CD14-positive monocyte (primary cell): ENCODE results near the gene CST7. TPM values are rescaled to one million over a fixed set of nuclear protein-coding genes. Genes with fewer than 3 reads are reported as not detected.

Experiments used
- DNase-seq, 3 donors: peaks; one replicate each; pipeline ENCODE4 v3.0.0-alpha.2; 2011 to 2022
- H2AFZ ChIP-seq: 2 replicates; pipeline ENCODE4 v1.6.0; 2012; ENCODE audit warnings: mild to moderate bottlenecking, low read depth, low read length, inconsistent platforms; ENCODE audit not compliant: insufficient read depth, poor library complexity, severe bottlenecking
- H3K27ac ChIP-seq, 2 donors: 1 replicate in 1 of 2; 2 replicates in 1 of 2; pipeline ENCODE4 v1.5.1; 2012 to 2013; ENCODE audit warnings: low read length in 2 of 2, control low read depth in 1 of 2, inconsistent platforms in 1 of 2, low read depth in 1 of 2, mild to moderate bottlenecking in 1 of 2
- H3K27me3 ChIP-seq, 2 donors: one replicate each; pipeline versions ENCODE4 v1.6.0 to v1.6.1; 2011 to 2013; ENCODE audit warnings: low read length in 2 of 2; ENCODE audit not compliant: control insufficient read depth in 2 of 2, insufficient read depth in 2 of 2
- H3K36me3 ChIP-seq, 2 donors: replicated peaks in 1 of 2; 1 replicate in 1 of 2; 2 replicates in 1 of 2; pipeline versions ENCODE4 v1.5.1 to v1.6.1; 2012 to 2013; ENCODE audit warnings: low read length in 2 of 2, control low read depth in 1 of 2, inconsistent platforms in 1 of 2, mild to moderate bottlenecking in 1 of 2; ENCODE audit not compliant: insufficient read depth in 2 of 2, control insufficient read depth in 1 of 2
- H3K4me1 ChIP-seq, 2 donors: 1 replicate in 1 of 2; 2 replicates in 1 of 2; pipeline versions ENCODE4 v1.5.1 to v1.6.1; 2012 to 2013; ENCODE audit warnings: low read length in 2 of 2, control low read depth in 1 of 2, inconsistent platforms in 1 of 2, mild to moderate bottlenecking in 1 of 2, moderate library complexity in 1 of 2; ENCODE audit not compliant: insufficient read depth in 2 of 2, control insufficient read depth in 1 of 2
- H3K4me2 ChIP-seq: replicated peaks from 2 replicates; pipeline ENCODE3; 2012; ENCODE audit warnings: low read length, moderate library complexity, mild to moderate bottlenecking; ENCODE audit not compliant: poor library complexity, severe bottlenecking; ENCODE audit errors: extremely low read depth
- H3K4me3 ChIP-seq, 3 experiments: fragments of 200-600 bp in 1 of 3; sonication (generic) in 1 of 3; replicated peaks in 1 of 3; 1 replicate in 2 of 3; 2 replicates in 1 of 3; pipeline ENCODE4 v1.5.1; 2011 to 2013; ENCODE audit warnings: low read length in 3 of 3, mild to moderate bottlenecking in 3 of 3, control low read depth in 2 of 3, low read depth in 2 of 3, inconsistent platforms in 1 of 3, moderate library complexity in 1 of 3
- H3K79me2 ChIP-seq: 2 replicates; pipeline ENCODE4 v1.6.0; 2012; ENCODE audit warnings: mild to moderate bottlenecking, control low read depth, inconsistent platforms, low read length, moderate library complexity; ENCODE audit not compliant: insufficient read depth
- H3K9ac ChIP-seq: 2 replicates; pipeline ENCODE4 v1.6.0; 2017; ENCODE audit warnings: low read length, mild to moderate bottlenecking; ENCODE audit not compliant: insufficient read depth, poor library complexity, severe bottlenecking
- H3K9me3 ChIP-seq, 2 donors: replicated peaks in 1 of 2; 1 replicate in 1 of 2; 2 replicates in 1 of 2; pipeline versions ENCODE4 v1.5.1 to v1.6.1; 2012 to 2013; ENCODE audit warnings: low read length in 2 of 2, control low read depth in 1 of 2; ENCODE audit not compliant: control insufficient read depth in 1 of 2, insufficient read depth in 1 of 2
- H4K20me1 ChIP-seq: 2 replicates; pipeline ENCODE4 v1.6.0; 2012; ENCODE audit warnings: mild to moderate bottlenecking, low read length, control low read depth, moderate library complexity; ENCODE audit not compliant: insufficient read depth
- H3K27ac Mint-ChIP-seq, 7 donors: one replicate each; pipeline ENCODE4 v1.8.0; 2020; ENCODE audit warnings: mild to moderate bottlenecking in 7 of 7, mixed read lengths in 7 of 7, moderate library complexity in 6 of 7, inconsistent platforms in 2 of 7
- H3K27me3 Mint-ChIP-seq, 3 donors: one replicate each; pipeline ENCODE4 v1.8.0; 2021 to 2022; ENCODE audit warnings: low read depth in 3 of 3, mild to moderate bottlenecking in 3 of 3, mixed read lengths in 3 of 3, moderate library complexity in 3 of 3, inconsistent platforms in 1 of 3
- H3K36me3 Mint-ChIP-seq, 2 donors: one replicate each; pipeline ENCODE4 v1.8.0; 2020; ENCODE audit warnings: mixed read lengths in 2 of 2, inconsistent platforms in 1 of 2, mild to moderate bottlenecking in 1 of 2
- H3K4me1 Mint-ChIP-seq: one replicate; pipeline ENCODE4 v1.8.0; 2020; ENCODE audit warnings: mild to moderate bottlenecking, mixed read lengths
- H3K4me3 Mint-ChIP-seq, 2 donors: one replicate each; pipeline ENCODE4 v1.8.0; 2020; ENCODE audit warnings: mild to moderate bottlenecking in 2 of 2, mixed read lengths in 2 of 2, moderate library complexity in 1 of 2
- H3K9me3 Mint-ChIP-seq, 7 donors: one replicate each; pipeline ENCODE4 v1.8.0; 2020 to 2022; ENCODE audit warnings: mixed read lengths in 7 of 7, mild to moderate bottlenecking in 6 of 7, moderate library complexity in 6 of 7, inconsistent platforms in 2 of 7
- WGBS: methylation state at CpG from one replicate; pipeline ENCODE4 v1.1.5; 2013; ENCODE audit warnings: missing lambda C conversion rate; ENCODE audit not compliant: insufficient coverage; 5-methylcytosine and 5-hydroxymethylcytosine counted together
- intact Hi-C, 2 donors: fragments of 100-400 bp; cut with micrococcal nuclease; formaldehyde crosslinking; loops; one replicate each; pipeline versions ENCODE4 v1.15.0 to v1.15.1; 2023
- polyA plus RNA-seq, 3 donors: library from polyadenylated mRNA; depleted of rRNA in 1 of 3; unstranded in 2 of 3; stranded (reverse) in 1 of 3; fragments of 300-500 nt in 2 of 3; fragments of >200 nt in 1 of 3; fragmentation: Illumina TruSeq in 2 of 3; gene quantifications; 1 replicate in 2 of 3; 2 replicates in 1 of 3; pipeline ENCODE4 v1.2.3, GENCODE V29; 2012 to 2021
- TF ChIP-seq, protein P1 (sequence below): fragments of 200-600 bp; IDR thresholded peaks from one replicate; pipeline ENCODE4 v1.8.0; 2022; ENCODE audit warnings: antibody characterized with exemption, mild to moderate bottlenecking

The CST7 gene
- polyA plus RNA-seq, 3 donors, result 1.2 to 3.2 (median 1.8) TPM

DNA sequence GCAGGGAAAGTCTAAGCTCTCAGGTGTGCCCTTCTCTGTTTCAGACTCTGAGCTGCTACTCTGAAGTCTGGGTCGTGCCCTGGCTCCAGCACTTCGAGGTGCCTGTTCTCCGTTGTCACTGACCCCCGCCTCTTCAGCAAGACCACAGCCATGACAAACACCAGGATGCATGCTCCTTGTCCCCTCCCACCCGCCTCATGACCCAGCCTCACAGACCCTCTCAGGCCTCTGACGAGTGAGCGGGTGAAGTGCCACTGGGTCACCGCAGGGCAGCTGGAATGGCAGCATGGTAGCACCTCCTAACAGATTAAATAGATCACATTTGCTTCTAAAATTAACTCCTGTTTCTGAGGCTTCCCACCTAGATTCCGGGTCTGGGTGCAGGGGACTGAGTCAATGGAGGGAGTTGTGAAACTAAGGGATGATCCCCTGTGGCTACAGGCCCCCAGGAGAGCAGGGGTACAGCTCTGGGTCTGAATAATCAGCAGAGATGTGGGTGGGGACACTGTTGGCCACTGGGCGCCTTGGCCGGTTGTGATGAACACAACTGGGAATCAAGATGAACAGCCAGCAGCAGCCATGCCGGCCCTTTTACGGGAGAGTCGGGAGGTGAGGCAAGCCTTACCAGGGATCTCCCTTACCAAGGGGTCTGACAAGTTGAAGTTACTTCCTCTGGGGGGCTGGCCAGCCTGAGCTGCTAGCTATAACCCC is 10.7 kb downstream of the CST7 start:
- Mint-ChIP-seq H3K4me1 (peaks cover 14% of the 10 kb centered on the region), H3K4me3 (no peak overlapping the region), H3K9me3 (peaks cover 0 to 3% (median 0%) of the 10 kb centered on the region in 7 donors), H3K27ac (peak overlapping the region in 2 of 7 donors; percentile 23 to 79), H3K36me3 (peaks cover 68 to 76% of the 10 kb centered on the region in 2 donors), H3K27me3 (peaks cover 0 to 1% (median 0%) of the 10 kb centered on the region in 3 donors)
- no peak overlapping the region for H3K4me3 ChIP-seq
- H3K36me3 ChIP-seq, result peaks cover 70 to 76% of the 10 kb centered on the region in 2 donors
- no peak overlapping the region for H3K4me2 ChIP-seq
- TF ChIP-seq, protein P1, sequence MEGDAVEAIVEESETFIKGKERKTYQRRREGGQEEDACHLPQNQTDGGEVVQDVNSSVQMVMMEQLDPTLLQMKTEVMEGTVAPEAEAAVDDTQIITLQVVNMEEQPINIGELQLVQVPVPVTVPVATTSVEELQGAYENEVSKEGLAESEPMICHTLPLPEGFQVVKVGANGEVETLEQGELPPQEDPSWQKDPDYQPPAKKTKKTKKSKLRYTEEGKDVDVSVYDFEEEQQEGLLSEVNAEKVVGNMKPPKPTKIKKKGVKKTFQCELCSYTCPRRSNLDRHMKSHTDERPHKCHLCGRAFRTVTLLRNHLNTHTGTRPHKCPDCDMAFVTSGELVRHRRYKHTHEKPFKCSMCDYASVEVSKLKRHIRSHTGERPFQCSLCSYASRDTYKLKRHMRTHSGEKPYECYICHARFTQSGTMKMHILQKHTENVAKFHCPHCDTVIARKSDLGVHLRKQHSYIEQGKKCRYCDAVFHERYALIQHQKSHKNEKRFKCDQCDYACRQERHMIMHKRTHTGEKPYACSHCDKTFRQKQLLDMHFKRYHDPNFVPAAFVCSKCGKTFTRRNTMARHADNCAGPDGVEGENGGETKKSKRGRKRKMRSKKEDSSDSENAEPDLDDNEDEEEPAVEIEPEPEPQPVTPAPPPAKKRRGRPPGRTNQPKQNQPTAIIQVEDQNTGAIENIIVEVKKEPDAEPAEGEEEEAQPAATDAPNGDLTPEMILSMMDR, result no peak
- peaks cover 4% of the 10 kb centered on the region for H3K79me2 ChIP-seq
- peaks cover 5 to 6% of the 10 kb centered on the region in 2 donors for H3K4me1 ChIP-seq
- no peak for DNase-seq
- H4K20me1 ChIP-seq, result no peaks in the 10 kb centered on the region
- no peak overlapping the region for H2AFZ ChIP-seq
- H3K27me3 ChIP-seq, result no peaks in the 10 kb centered on the region
- H3K27ac ChIP-seq, result no peak overlapping the region
- 90% methylated on average over 11 of the region's 14 CpGs for WGBS
- intact Hi-C loops, result no loop called here
- H3K9me3 ChIP-seq, result no peaks in the 10 kb centered on the region
- H3K9ac ChIP-seq, result no peak overlapping the region

DNA sequence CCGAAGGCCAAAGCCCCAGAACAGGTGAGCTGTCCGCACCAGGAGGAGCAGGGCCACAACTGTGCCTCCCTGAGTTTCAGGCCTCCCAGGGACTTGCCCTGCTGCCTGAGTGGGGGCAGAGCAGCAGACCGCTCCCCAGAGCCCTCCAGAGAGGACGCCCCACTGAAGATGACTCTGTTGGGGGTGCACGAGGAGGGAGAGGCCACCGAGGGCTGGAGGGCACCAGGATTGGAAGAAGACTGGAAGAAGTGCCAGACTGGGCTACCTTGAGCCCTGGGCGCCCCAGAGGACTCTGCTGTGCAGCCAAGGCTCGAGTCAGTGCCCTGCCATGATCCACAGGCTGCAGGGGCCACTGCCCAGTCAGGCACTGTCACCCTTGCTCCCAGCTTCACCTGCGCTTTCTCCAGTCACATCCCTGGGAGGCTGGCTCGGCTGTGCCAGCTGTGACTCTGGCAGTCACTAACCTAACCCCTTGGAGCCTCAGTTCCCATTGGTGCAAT is 11.3 kb downstream of the CST7 start:
- H3K4me3 Mint-ChIP-seq, result no peak overlapping the region
- Histone ChIP-seq H3K79me2 (peaks cover 4% of the 10 kb centered on the region), H3K9ac (no peak overlapping the region), H3K9me3 (no peaks in the 10 kb centered on the region), H2AFZ (no peak overlapping the region), H3K27me3 (no peaks in the 10 kb centered on the region), H3K36me3 (peaks cover 74 to 82% of the 10 kb centered on the region in 2 donors), H4K20me1 (no peaks in the 10 kb centered on the region), H3K4me3 (no peak overlapping the region), H3K27ac (no peak overlapping the region), H3K4me1 (no peaks in the 10 kb centered on the region), H3K4me2 (no peak overlapping the region)
- H3K36me3 Mint-ChIP-seq, result peaks cover 74 to 82% of the 10 kb centered on the region in 2 donors
- peaks cover 9% of the 10 kb centered on the region for H3K4me1 Mint-ChIP-seq
- DNase-seq, result no peak
- H3K9me3 Mint-ChIP-seq, result peaks cover 0 to 3% (median 0%) of the 10 kb centered on the region in 7 donors
- intact Hi-C loops, result no loop called here
- 92% methylated on average over 10 of the region's 10 CpGs for WGBS
- H3K27me3 Mint-ChIP-seq, result peaks cover 0 to 1% (median 0%) of the 10 kb centered on the region in 3 donors
- TF ChIP-seq, protein P1, result no peak
- peak overlapping the region in 2 of 7 donors; percentile 43 to 79 for H3K27ac Mint-ChIP-seq
